ENCODE measurements around the gene COG8.

- no peak for TF ChIP-seq CTCF (IDR thresholded peaks at IDR 0.05; ENCODE audit: low read depth, low read length, poor library complexity, severe bottlenecking)
- TF ChIP-seq EZH2phosphoT487 (IDR thresholded peaks at IDR 0.05; ENCODE audit: borderline replicate concordance, low read length) = no peak
Measured at GRCh38 chr16:69309316-69309715, 30.0 kb downstream of the COG8 start.

Data from DOHH2 (cell line).